ENCODE data around the gene SLC2A9.

DNA sequence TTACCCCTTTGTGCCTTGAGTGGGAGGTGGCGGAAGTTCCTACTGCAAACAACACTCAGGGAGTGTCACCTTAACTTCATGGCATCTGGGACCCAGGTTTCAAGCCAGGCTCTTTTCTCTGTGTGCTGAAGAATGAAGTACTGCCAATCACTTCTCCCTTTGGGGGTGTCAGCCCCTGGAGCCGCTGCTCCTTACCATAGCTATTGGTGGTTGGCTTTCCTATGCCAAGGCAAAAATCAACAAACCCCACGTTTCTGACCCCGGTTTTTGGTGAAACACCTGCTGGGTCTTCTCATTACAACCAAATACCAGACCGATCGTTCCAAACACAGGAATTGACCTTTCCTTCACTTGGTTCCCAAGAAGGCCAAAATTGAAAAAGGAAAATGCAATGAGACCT lies 19.7 kb upstream of the SLC2A9 start:
- TF ChIP-seq, protein P1, sequence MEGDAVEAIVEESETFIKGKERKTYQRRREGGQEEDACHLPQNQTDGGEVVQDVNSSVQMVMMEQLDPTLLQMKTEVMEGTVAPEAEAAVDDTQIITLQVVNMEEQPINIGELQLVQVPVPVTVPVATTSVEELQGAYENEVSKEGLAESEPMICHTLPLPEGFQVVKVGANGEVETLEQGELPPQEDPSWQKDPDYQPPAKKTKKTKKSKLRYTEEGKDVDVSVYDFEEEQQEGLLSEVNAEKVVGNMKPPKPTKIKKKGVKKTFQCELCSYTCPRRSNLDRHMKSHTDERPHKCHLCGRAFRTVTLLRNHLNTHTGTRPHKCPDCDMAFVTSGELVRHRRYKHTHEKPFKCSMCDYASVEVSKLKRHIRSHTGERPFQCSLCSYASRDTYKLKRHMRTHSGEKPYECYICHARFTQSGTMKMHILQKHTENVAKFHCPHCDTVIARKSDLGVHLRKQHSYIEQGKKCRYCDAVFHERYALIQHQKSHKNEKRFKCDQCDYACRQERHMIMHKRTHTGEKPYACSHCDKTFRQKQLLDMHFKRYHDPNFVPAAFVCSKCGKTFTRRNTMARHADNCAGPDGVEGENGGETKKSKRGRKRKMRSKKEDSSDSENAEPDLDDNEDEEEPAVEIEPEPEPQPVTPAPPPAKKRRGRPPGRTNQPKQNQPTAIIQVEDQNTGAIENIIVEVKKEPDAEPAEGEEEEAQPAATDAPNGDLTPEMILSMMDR (IDR thresholded peaks at IDR 0.05; ENCODE audit: poor library complexity, severe bottlenecking): no peak
- TF ChIP-seq EZH2 (IDR thresholded peaks at IDR 0.05; ENCODE audit: borderline replicate concordance, insufficient read depth, low read length, poor library complexity, severe bottlenecking) (no peak), RAD21 (conservative IDR thresholded peaks at IDR 0.05) (no peak), MXI1 (conservative IDR thresholded peaks at IDR 0.05; ENCODE audit: poor library complexity, severe bottlenecking) (no peak), TAF1 (IDR thresholded peaks at IDR 0.05; ENCODE audit: low read depth) (no peak), POLR2AphosphoS5 (IDR thresholded peaks at IDR 0.05) (no peak), SMC3 (conservative IDR thresholded peaks at IDR 0.05; ENCODE audit: poor library complexity) (no peak)
- TF ChIP-seq, protein P2, sequence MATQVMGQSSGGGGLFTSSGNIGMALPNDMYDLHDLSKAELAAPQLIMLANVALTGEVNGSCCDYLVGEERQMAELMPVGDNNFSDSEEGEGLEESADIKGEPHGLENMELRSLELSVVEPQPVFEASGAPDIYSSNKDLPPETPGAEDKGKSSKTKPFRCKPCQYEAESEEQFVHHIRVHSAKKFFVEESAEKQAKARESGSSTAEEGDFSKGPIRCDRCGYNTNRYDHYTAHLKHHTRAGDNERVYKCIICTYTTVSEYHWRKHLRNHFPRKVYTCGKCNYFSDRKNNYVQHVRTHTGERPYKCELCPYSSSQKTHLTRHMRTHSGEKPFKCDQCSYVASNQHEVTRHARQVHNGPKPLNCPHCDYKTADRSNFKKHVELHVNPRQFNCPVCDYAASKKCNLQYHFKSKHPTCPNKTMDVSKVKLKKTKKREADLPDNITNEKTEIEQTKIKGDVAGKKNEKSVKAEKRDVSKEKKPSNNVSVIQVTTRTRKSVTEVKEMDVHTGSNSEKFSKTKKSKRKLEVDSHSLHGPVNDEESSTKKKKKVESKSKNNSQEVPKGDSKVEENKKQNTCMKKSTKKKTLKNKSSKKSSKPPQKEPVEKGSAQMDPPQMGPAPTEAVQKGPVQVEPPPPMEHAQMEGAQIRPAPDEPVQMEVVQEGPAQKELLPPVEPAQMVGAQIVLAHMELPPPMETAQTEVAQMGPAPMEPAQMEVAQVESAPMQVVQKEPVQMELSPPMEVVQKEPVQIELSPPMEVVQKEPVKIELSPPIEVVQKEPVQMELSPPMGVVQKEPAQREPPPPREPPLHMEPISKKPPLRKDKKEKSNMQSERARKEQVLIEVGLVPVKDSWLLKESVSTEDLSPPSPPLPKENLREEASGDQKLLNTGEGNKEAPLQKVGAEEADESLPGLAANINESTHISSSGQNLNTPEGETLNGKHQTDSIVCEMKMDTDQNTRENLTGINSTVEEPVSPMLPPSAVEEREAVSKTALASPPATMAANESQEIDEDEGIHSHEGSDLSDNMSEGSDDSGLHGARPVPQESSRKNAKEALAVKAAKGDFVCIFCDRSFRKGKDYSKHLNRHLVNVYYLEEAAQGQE (IDR thresholded peaks at IDR 0.05; ENCODE audit: borderline replicate concordance): no peak
